ENCODE results near the gene NEU1. TPM values are rescaled to one million over a fixed set of nuclear protein-coding genes. Genes with fewer than 3 reads are reported as not detected.
A peak's percentile ranks its signal among the peaks of the same experiment; 100 is the strongest.
"Not testable (repeated sequence)": the region's sequence is repeated elsewhere in the genome, so short reads cannot be mapped to it uniquely, and the experiment has no call there.

NEU1 gene
- total RNA-seq, 2 experiments from 2014 or later, result 13.0 to 13.4 TPM

GRCh38 chr6:31850765-31851484, 11.7 kb downstream of the NEU1 start:
- CTCF ChIA-PET, result no interaction called here
- intact Hi-C loops (cut with micrococcal nuclease), result no loop called here

GRCh38 chr6:31847276-31847978, 15.2 kb downstream of the NEU1 start:
- H3K27me3 Mint-ChIP-seq, result no peaks in the 10 kb centered on the region
- no peaks in the 10 kb centered on the region for H3K4me1 Mint-ChIP-seq (ENCODE audit: low read depth)
- no peaks in the 10 kb centered on the region for H3K9me3 Mint-ChIP-seq
- ChIA-PET CTCF (no interaction called here), POLR2A (interaction anchor here (0.7 kb wide), 1 partner anchor 103 kb away, joined by 4 read pairs; no protein-coding TSS in a partner anchor)
- H3K36me3 Mint-ChIP-seq, result peaks cover 2% of the 10 kb centered on the region
- no peak overlapping the region for H3K4me3 Mint-ChIP-seq
- DNase-seq, result no peak
- intact Hi-C loops (cut with micrococcal nuclease), result no loop called here
- H3K27ac Mint-ChIP-seq, result no peak overlapping the region

More at GRCh38 chr6:31850765-31851484, 11.7 kb downstream of the NEU1 start:
- H3K9me3 Mint-ChIP-seq, result peaks cover 6% of the 10 kb centered on the region
- H3K27me3 Mint-ChIP-seq, result no peaks in the 10 kb centered on the region
- DNase-seq, result no peak
- H3K4me1 Mint-ChIP-seq (ENCODE audit: low read depth), result no peaks in the 10 kb centered on the region
- no peak overlapping the region for H3K4me3 Mint-ChIP-seq
- POLR2A ChIA-PET, result interaction anchor here (0.7 kb wide), 1 partner anchor 93 kb away, joined by 3 read pairs; no protein-coding TSS in a partner anchor
- H3K27ac Mint-ChIP-seq, result no peak overlapping the region
- H3K36me3 Mint-ChIP-seq, result peaks cover 6% of the 10 kb centered on the region

GRCh38 chr6:31844507-31844906, 18.1 kb downstream of the NEU1 start:
- ChIA-PET POLR2A (interaction anchor here (0.6 kb wide), 2 partner anchors 14 to 39 kb away, joined by 3 read pairs; no protein-coding TSS in a partner anchor), CTCF (interaction anchor here (0.7 kb wide), 1 partner anchor 11 kb away, joined by 3 read pairs; no protein-coding TSS in a partner anchor)
- no peak overlapping the region for H3K4me3 Mint-ChIP-seq
- no peak overlapping the region for H3K27ac Mint-ChIP-seq
- no peak for DNase-seq
- H3K4me1 Mint-ChIP-seq (ENCODE audit: low read depth), result no peaks in the 10 kb centered on the region
- H3K27me3 Mint-ChIP-seq, result no peaks in the 10 kb centered on the region
- no peaks in the 10 kb centered on the region for H3K9me3 Mint-ChIP-seq
- intact Hi-C loops (cut with micrococcal nuclease), result no loop called here
- H3K36me3 Mint-ChIP-seq, result peaks cover 17% of the 10 kb centered on the region

- ChIA-PET CTCF (no interaction called here), POLR2A (no interaction called here)
- Mint-ChIP-seq H3K4me1 (ENCODE audit: low read depth) (peaks cover 16% of the 10 kb centered on the region), H3K27ac (no peak overlapping the region), H3K27me3 (no peaks in the 10 kb centered on the region), H3K9me3 (no peaks in the 10 kb centered on the region), H3K4me3 (no peak overlapping the region), H3K36me3 (peaks cover 42% of the 10 kb centered on the region)
- intact Hi-C loops (cut with micrococcal nuclease), result no loop called here
- no peak for DNase-seq
These were observed 20.6 kb downstream of the NEU1 start for GRCh38 chr6:31842053-31842452.

- DNase-seq; H3K27ac Mint-ChIP-seq; H3K9me3 Mint-ChIP-seq; intact Hi-C loops (cut with micrococcal nuclease); H3K4me3 Mint-ChIP-seq; H3K27me3 Mint-ChIP-seq: not testable (repeated sequence)
- ChIA-PET CTCF (interaction anchor here (1.6 to 2.3 kb wide), 2 partner anchors 110 to 112 kb away, joined by 4 to 8 read pairs; partner anchors contain the start of gene DDAH2), POLR2A (interaction anchor here (0.7 to 1.2 kb wide), 2 partner anchors 44 to 166 kb away, joined by 3 to 4 read pairs; partner anchors contain the start of gene VARS1)
- Mint-ChIP-seq H3K36me3 (peaks cover 61% of the 10 kb centered on the region), H3K4me1 (ENCODE audit: low read depth) (peaks cover 25% of the 10 kb centered on the region)
These were observed 22.9 kb downstream of the NEU1 start for GRCh38 chr6:31839779-31840126.

- H3K27ac Mint-ChIP-seq, result peak overlapping the region; percentile 57
- intact Hi-C loops (cut with micrococcal nuclease), result no loop called here
- CTCF ChIA-PET, result interaction anchor here (0.8 to 2.3 kb wide), 5 partner anchors 9 to 113 kb away, joined by 3 to 8 read pairs (median 4); partner anchors contain the start of gene DDAH2
- H3K9me3 Mint-ChIP-seq, result no peaks in the 10 kb centered on the region
- POLR2A ChIA-PET, result interaction anchor here (0.8 kb wide), 1 partner anchor 133 kb away, joined by 3 read pairs; the partner anchor contains the start of gene DXO
- H3K27me3 Mint-ChIP-seq, result no peaks in the 10 kb centered on the region
- peaks cover 65% of the 10 kb centered on the region for H3K36me3 Mint-ChIP-seq
- no peak for DNase-seq
- H3K4me1 Mint-ChIP-seq (ENCODE audit: low read depth), result peaks cover 28% of the 10 kb centered on the region
- peak overlapping the region; percentile 45 for H3K4me3 Mint-ChIP-seq
These were observed 23.7 kb downstream of the NEU1 start for GRCh38 chr6:31838968-31839367.

- H3K9me3 Mint-ChIP-seq; DNase-seq; H3K27me3 Mint-ChIP-seq; intact Hi-C loops (cut with micrococcal nuclease): not testable (repeated sequence)
- Mint-ChIP-seq H3K36me3 (peaks cover 65% of the 10 kb centered on the region), H3K27ac (peak overlapping the region; percentile 60), H3K4me3 (peak overlapping the region; percentile 97), H3K4me1 (ENCODE audit: low read depth) (peaks cover 30% of the 10 kb centered on the region)
- CTCF ChIA-PET, result interaction anchor here (0.8 to 2.3 kb wide), 3 partner anchors 8 to 108 kb away, joined by 3 to 8 read pairs (median 4); partner anchors contain the start of gene DDAH2
- POLR2A ChIA-PET, result interaction anchor here (0.6 to 1.6 kb wide), 2 partner anchors 24 to 50 kb away, joined by 3 to 6 read pairs; partner anchors contain the start of gene NEU1
These were observed 24.5 kb downstream of the NEU1 start for GRCh38 chr6:31838114-31838553.

- Mint-ChIP-seq H3K27ac (peak overlapping the region; percentile 97), H3K36me3 (peaks cover 66% of the 10 kb centered on the region), H3K4me3 (peak overlapping the region; percentile 97), H3K9me3 (no peaks in the 10 kb centered on the region), H3K27me3 (no peaks in the 10 kb centered on the region), H3K4me1 (ENCODE audit: low read depth) (peaks cover 33% of the 10 kb centered on the region)
- ChIA-PET POLR2A (interaction anchor here (0.6 to 2.9 kb wide), 7 partner anchors 10 to 100 kb away, joined by 3 to 8 read pairs (median 4); partner anchors contain the start of genes HSPA1B, NEU1 and VARS1), CTCF (interaction anchor here (0.5 to 2.3 kb wide), 5 partner anchors 31 to 240 kb away, joined by 3 to 8 read pairs (median 3); partner anchors contain the start of genes DDAH2 and LSM2)
- no peak for DNase-seq
- intact Hi-C loops (cut with micrococcal nuclease), result no loop called here
These were observed 25.1 kb downstream of the NEU1 start for GRCh38 chr6:31837369-31838113.

GRCh38 chr6:31836474-31837368, 25.9 kb downstream of the NEU1 start:
- ChIA-PET POLR2A (interaction anchor here (0.6 to 2.9 kb wide), 8 partner anchors 9 to 99 kb away, joined by 3 to 8 read pairs (median 4); partner anchors contain the start of genes HSPA1B, NEU1 and VARS1), CTCF (interaction anchor here (0.5 to 2.1 kb wide), 5 partner anchors 27 to 239 kb away, joined by 3 to 11 read pairs (median 3); partner anchors contain the start of genes LSM2 and NEU1)
- Mint-ChIP-seq H3K36me3 (peaks cover 66% of the 10 kb centered on the region), H3K27ac (peak overlapping the region; percentile 97), H3K4me1 (ENCODE audit: low read depth) (peaks cover 34% of the 10 kb centered on the region), H3K9me3 (no peaks in the 10 kb centered on the region), H3K4me3 (peak overlapping the region; percentile 97), H3K27me3 (no peaks in the 10 kb centered on the region)
- intact Hi-C loops (cut with micrococcal nuclease), result no loop called here
- no peak for DNase-seq

GRCh38 chr6:31836047-31836473, 26.6 kb downstream of the NEU1 start:
- Mint-ChIP-seq H3K27me3 (no peaks in the 10 kb centered on the region), H3K4me1 (ENCODE audit: low read depth) (peaks cover 38% of the 10 kb centered on the region), H3K27ac (peak overlapping the region; percentile 97), H3K4me3 (peak overlapping the region; percentile 97), H3K36me3 (peaks cover 65% of the 10 kb centered on the region), H3K9me3 (no peaks in the 10 kb centered on the region)
- intact Hi-C loops (cut with micrococcal nuclease), result no loop called here
- POLR2A ChIA-PET, result interaction anchor here (0.6 to 2.9 kb wide), 6 partner anchors 8 to 98 kb away, joined by 3 to 8 read pairs (median 4); partner anchors contain the start of genes HSPA1B and NEU1
- no peak for DNase-seq
- CTCF ChIA-PET, result interaction anchor here (0.6 to 2.1 kb wide), 2 partner anchors 13 to 27 kb away, joined by 5 to 11 read pairs; partner anchors contain the start of gene NEU1

Data from activated CD4-positive, alpha-beta memory T cell treated with anti-CD3 and anti-CD28 coated beads for 36 hours (primary cell).